ENCODE data around the gene TUBG2.
A peak's percentile ranks its signal among the peaks of the same experiment; 100 is the strongest.
"Not testable (repeated sequence)": the region's sequence is repeated elsewhere in the genome, so short reads cannot be mapped to it uniquely, and the experiment has no call there.

TUBG2 gene

GRCh38 chr17:42655528-42655927 lies 3.6 kb upstream of the TUBG2 start:
- DNase-seq: no peak

GRCh38 chr17:42657824-42658588 lies 1.1 kb upstream of the TUBG2 start:
- no peak for DNase-seq

GRCh38 chr17:42659932-42660274 lies 819 bp downstream of the TUBG2 start:
- DNase-seq: not testable (repeated sequence)

DNA sequence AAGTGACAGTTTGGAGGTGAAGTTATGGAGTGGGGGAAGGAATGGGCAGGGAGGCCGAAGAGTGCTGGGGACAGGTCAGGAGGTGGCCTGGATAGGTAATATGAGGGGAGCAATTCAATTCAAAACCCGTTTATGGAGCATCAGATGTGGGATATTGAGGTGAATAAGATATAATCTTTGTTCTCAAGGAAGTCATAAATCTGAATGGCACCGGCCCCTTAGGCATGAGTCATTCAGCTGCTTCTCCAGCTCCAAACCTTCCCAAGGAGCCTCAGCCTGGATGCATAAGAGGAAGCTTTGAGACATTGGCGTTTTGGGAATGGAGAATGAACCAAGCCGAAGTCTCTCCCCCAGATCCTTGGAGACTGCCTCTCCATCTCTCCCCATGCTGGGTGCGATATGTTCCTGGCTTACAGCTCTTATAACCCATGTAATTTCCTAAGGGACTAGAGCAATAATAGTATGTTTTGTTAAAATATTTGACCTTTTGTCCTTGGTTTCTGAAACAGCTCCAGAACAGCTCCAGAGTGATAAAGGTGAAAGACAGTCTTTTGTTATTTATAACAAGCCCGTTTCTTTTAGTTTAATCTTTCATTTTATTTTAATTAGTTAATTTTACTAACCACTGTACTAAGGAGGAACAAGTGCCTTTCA lies 1.7 kb downstream of the TUBG2 start:
- no peak for DNase-seq

DNA sequence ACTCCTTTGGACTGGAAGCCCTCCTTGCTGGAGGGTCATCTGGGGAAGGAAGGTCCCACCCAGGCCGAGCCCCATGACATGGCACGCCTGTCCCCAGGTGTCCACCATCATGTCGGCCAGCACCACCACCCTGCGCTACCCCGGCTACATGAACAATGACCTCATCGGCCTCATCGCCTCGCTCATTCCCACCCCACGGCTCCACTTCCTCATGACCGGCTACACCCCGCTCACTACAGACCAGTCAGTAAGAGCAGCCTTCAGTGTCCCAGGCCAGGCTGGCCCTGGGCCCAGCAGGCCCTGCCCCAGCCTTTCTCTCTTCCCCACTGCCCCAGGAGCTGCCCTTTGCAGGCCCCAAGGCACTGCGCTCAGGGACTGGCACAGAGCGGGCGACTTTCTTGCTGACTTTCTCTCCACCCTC lies 6.5 kb downstream of the TUBG2 start:
- DNase-seq: no peak

- not testable (repeated sequence) for DNase-seq
Observed at GRCh38 chr17:42666126-42666525, 7.0 kb downstream of the TUBG2 start.

- DNase-seq: peak; percentile 47
Observed at GRCh38 chr17:42667088-42667951, 8.2 kb downstream of the TUBG2 start.

GRCh38 chr17:42669705-42669976 lies 10.6 kb downstream of the TUBG2 start:
- DNase-seq: no peak

- no peak for DNase-seq
Observed at GRCh38 chr17:42669977-42670788, 11.1 kb downstream of the TUBG2 start.

- DNase-seq: no peak
Observed at GRCh38 chr17:42670789-42671657, 11.9 kb downstream of the TUBG2 start.

- DNase-seq: no peak
Observed at GRCh38 chr17:42672038-42672437, 13.0 kb downstream of the TUBG2 start.

GRCh38 chr17:42673266-42673884 lies 14.3 kb downstream of the TUBG2 start:
- no peak for DNase-seq

- DNase-seq: peak; percentile 46
Observed at GRCh38 chr17:42673885-42674754, 15.0 kb downstream of the TUBG2 start.

GRCh38 chr17:42674755-42675347 lies 15.8 kb downstream of the TUBG2 start:
- DNase-seq: no peak

DNA sequence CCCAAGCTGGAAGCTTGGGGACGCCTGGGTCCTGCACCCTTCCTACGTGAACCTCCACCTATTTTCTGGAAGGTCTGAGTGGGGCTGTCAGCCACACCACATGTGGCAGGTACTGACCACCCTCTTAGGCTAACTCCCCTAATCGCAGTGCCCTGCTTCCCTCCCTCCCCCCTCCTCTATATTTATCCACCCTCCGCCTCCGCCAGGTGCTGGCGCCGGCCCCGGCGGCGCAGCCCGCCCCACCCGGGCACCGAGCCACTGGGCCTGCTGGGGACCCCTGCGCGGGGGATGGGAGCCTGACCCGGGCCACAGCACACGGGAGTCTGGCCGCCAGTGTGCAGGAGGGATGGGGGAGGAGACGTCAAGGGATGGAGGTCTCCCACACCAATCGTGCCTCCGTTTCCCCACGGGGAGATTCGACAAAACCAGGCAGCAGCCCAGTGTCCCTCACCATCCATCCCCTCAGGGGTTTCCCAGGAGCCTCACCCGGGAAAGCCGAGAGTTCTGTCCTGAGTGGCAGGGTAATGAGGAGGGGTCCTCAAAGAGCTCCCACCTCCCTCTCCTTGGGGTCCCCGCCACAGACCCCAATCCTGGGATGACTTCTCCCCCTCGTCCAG lies 16.4 kb downstream of the TUBG2 start:
- no peak for DNase-seq

- DNase-seq: no peak
Observed at GRCh38 chr17:42675965-42676423, 16.9 kb downstream of the TUBG2 start.

DNA sequence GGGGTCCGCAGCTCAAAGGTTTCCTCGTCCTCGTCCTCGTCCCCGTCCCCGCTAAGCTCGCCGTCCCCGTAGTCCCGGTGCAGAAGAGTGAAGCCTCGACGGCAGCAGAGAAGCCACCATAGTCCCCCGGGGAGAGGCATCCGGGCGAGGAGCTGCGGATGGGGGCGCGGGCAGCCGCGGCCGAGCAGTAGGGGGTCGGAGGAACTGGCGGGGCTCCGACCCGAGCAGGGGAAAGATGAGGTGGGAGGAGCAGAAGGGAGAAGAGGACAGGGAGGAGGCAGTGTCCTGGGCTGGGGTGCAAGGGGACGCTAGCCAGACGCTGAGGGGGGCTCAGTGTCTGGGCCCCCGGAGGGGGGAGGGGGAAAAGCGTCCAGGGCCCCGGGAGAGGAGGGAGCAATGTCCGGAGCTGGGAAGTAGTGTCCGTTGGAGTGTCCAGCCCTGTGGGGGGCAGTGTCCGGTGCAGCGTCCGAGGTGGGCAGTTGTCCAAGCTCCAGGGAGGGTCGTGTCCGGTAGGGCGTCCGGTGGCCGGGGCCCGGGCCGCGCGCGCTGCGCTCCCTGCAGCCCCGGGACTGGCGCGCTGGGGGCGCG lies 17.4 kb downstream of the TUBG2 start, which contains the start of gene PLEKHH3:
Gene PLEKHH3, minus strand, starts transcription at position 571 of the 588 bp plus-strand sequence. Its CDS starts 431 bp downstream, at position 140.
- DNase-seq: no peak

- peak; percentile 100 for DNase-seq
Observed at GRCh38 chr17:42677012-42677857, 18.2 kb downstream of the TUBG2 start.

Measured in suppressor macrophage treated with lipopolysaccharide for 4 hours (primary cell).